K562 (cell line): ENCODE measurements around the gene GPR15LG. TPM values are rescaled to one million over a fixed set of nuclear protein-coding genes. Genes with fewer than 3 reads are reported as not detected.

ENCODE experiments used
- ARHGAP35 ChIP-seq: fragments of 450-650 bp; IDR thresholded peaks from 2 replicates; pipeline ENCODE4 v1.6.1; 2018; ENCODE audit not compliant: partially characterized antibody
- BACH1 ChIP-seq: fragments of 200-800 bp; sonication (Bioruptor generic); IDR thresholded peaks from 2 replicates; pipeline ENCODE4 v1.6.1; 2016; ENCODE audit warnings: missing genetic modification characterization, missing compliant biosample characterization
- ELF4 ChIP-seq: fragments of 450-650 bp; formaldehyde crosslinking; IDR thresholded peaks from 2 replicates; pipeline ENCODE4 v1.4.0; 2022; ENCODE audit warnings: missing genetic modification characterization
- EP400 ChIP-seq: fragments of 450-650 bp; IDR thresholded peaks from 2 replicates; pipeline ENCODE4 v1.6.1; 2017; ENCODE audit warnings: antibody characterized with exemption, mild to moderate bottlenecking, moderate library complexity
- FOXA3 ChIP-seq, 2 experiments: fragments of 450-650 bp in 1 of 2; sonication (generic) in 1 of 2; formaldehyde crosslinking; IDR thresholded peaks in 1 of 2; conservative IDR thresholded peaks in 1 of 2; 2 replicates each; pipeline versions ENCODE4 v1.4.0 to v1.8.0; 2020 to 2022; ENCODE audit warnings: mild to moderate bottlenecking in 2 of 2, missing genetic modification reagents in 1 of 2
- FOXK2 ChIP-seq, 2 experiments: fragments of 450-650 bp; IDR thresholded peaks in 1 of 2; conservative IDR thresholded peaks in 1 of 2; 2 replicates each; pipeline ENCODE4 v1.6.1; 2016; ENCODE audit warnings: low read depth in 2 of 2, mild to moderate bottlenecking in 1 of 2
- LCOR ChIP-seq: sonication (generic); formaldehyde crosslinking; IDR thresholded peaks from 2 replicates; pipeline ENCODE4 v1.8.0; 2022; ENCODE audit warnings: mild to moderate bottlenecking, missing genetic modification reagents
- NUFIP1 ChIP-seq: fragments of 450-650 bp; IDR thresholded peaks from 2 replicates; pipeline ENCODE4 v1.6.1; 2018; ENCODE audit not compliant: partially characterized antibody
- POLR2A ChIP-seq: fragments of 450-650 bp; conservative IDR thresholded peaks from 2 replicates; pipeline ENCODE4 v1.6.1; 2016
- POLR2AphosphoS2 ChIP-seq: IDR thresholded peaks from 2 replicates; pipeline ENCODE4 v1.6.1; 2012; ENCODE audit warnings: low read length, improper control_type of control experiment
- POLR2H ChIP-seq: IDR thresholded peaks from 2 replicates; pipeline ENCODE4 v1.6.1; 2016; ENCODE audit warnings: missing genetic modification characterization, low read depth, mild to moderate bottlenecking, control low read depth, missing compliant biosample characterization, moderate library complexity
- RFX1 ChIP-seq: fragments of 450-650 bp; IDR thresholded peaks from 2 replicates; pipeline ENCODE4 v1.6.1; 2016; ENCODE audit warnings: mild to moderate bottlenecking, moderate library complexity
- SMARCB1 ChIP-seq: IDR thresholded peaks from 2 replicates; pipeline ENCODE4 v1.6.1; 2011; ENCODE audit warnings: improper control_type of control experiment, low read depth; ENCODE audit not compliant: insufficient read length
- TARDBP ChIP-seq: fragments of 450-650 bp; IDR thresholded peaks from 2 replicates; pipeline ENCODE4 v1.6.1; 2016
- ZC3H8 ChIP-seq: fragments of 450-650 bp; IDR thresholded peaks from 2 replicates; pipeline ENCODE4 v1.6.1; 2017
- ZNF165 ChIP-seq: fragments of 250-450 bp; sonication (Bioruptor Pico); IDR thresholded peaks from 2 replicates; pipeline ENCODE4 v1.4.0; 2020; ENCODE audit warnings: borderline replicate concordance
- polyA plus RNA-seq, 8 experiments: library from polyadenylated mRNA; depleted of rRNA in 4 of 8; stranded (reverse) in 5 of 8; unstranded in 3 of 8; fragments of >200 nt; fragmentation: Nextera tagmentation in 2 of 8; fragmentation: Illumina TruSeq in 1 of 8; extraction: Ambion mirVana in 2 of 8; extraction: Trizol in 1 of 8; gene quantifications; 2 replicates each; pipeline versions ENCODE4 v1.2.1 to v1.2.3, GENCODE V29; 2011 to 2014; ENCODE audit warnings: inconsistent platforms in 1 of 8, missing spikeins in 1 of 8
- total RNA-seq, 7 experiments: library from RNA; depleted of rRNA in 6 of 7; stranded (reverse); fragments of >200 nt in 6 of 7; fragmentation: Illumina TruSeq in 2 of 7; extraction: Trizol in 2 of 7; gene quantifications; 2 replicates each; pipeline versions ENCODE4 v1.2.1 to v1.2.3, GENCODE V29; 2011 to 2021; ENCODE audit warnings: low replicate concordance in 1 of 7
- TF ChIP-seq, protein P1 (sequence below): fragments of 200-800 bp; sonication (Bioruptor generic); IDR thresholded peaks from 2 replicates; pipeline ENCODE4 v1.6.1; 2017; ENCODE audit warnings: missing genetic modification characterization, missing compliant biosample characterization
- TF ChIP-seq, protein P2 (sequence below): fragments of 450-650 bp; IDR thresholded peaks from 2 replicates; pipeline ENCODE4 v1.6.1; 2016; ENCODE audit warnings: low read depth, mild to moderate bottlenecking, moderate library complexity
- TF ChIP-seq, protein P3 (sequence below): fragments of 450-650 bp; formaldehyde crosslinking; IDR thresholded peaks from 2 replicates; pipeline ENCODE4 v1.4.0; 2022; ENCODE audit warnings: missing genetic modification characterization
- TF ChIP-seq, protein P4 (sequence below): IDR thresholded peaks from 2 replicates; pipeline ENCODE4 v1.6.1; 2011; ENCODE audit not compliant: insufficient read length; ENCODE audit errors: extremely low read depth

GPR15LG gene
- total and polyA plus RNA-seq, 9 of the 15 experiments (the other 6 are each of a cell fraction or from before 2014, with no cell fraction given) = 0.51 TPM; not detected in 8

DNA sequence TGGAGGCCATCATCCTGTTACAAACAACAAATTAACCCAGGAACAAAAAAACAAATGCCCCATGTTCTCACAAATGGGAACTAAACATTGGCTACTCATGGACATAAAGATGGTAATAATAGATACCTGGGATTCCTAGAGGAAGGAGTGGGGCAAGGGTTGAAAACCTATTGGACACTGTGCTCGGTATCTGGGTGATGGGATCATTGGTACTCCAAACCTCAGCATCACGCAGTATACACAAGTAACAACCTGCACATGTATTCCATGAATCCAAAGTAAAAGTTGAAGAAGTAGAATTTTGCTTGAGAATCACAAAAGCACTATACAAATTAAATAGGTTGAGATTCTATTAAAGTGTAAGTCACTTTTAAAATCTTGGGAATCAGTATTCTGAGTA, 17.6 kb upstream of the GPR15LG start (continued):
- TF ChIP-seq, protein P1, sequence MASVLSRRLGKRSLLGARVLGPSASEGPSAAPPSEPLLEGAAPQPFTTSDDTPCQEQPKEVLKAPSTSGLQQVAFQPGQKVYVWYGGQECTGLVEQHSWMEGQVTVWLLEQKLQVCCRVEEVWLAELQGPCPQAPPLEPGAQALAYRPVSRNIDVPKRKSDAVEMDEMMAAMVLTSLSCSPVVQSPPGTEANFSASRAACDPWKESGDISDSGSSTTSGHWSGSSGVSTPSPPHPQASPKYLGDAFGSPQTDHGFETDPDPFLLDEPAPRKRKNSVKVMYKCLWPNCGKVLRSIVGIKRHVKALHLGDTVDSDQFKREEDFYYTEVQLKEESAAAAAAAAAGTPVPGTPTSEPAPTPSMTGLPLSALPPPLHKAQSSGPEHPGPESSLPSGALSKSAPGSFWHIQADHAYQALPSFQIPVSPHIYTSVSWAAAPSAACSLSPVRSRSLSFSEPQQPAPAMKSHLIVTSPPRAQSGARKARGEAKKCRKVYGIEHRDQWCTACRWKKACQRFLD (CRISPR knock-in tag) = no peak
- TF ChIP-seq, protein P2, sequence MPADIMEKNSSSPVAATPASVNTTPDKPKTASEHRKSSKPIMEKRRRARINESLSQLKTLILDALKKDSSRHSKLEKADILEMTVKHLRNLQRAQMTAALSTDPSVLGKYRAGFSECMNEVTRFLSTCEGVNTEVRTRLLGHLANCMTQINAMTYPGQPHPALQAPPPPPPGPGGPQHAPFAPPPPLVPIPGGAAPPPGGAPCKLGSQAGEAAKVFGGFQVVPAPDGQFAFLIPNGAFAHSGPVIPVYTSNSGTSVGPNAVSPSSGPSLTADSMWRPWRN = no peak
- TF ChIP-seq TARDBP = no peak
- peak; percentile 88 for TF ChIP-seq POLR2AphosphoS2
- TF ChIP-seq, protein P3, sequence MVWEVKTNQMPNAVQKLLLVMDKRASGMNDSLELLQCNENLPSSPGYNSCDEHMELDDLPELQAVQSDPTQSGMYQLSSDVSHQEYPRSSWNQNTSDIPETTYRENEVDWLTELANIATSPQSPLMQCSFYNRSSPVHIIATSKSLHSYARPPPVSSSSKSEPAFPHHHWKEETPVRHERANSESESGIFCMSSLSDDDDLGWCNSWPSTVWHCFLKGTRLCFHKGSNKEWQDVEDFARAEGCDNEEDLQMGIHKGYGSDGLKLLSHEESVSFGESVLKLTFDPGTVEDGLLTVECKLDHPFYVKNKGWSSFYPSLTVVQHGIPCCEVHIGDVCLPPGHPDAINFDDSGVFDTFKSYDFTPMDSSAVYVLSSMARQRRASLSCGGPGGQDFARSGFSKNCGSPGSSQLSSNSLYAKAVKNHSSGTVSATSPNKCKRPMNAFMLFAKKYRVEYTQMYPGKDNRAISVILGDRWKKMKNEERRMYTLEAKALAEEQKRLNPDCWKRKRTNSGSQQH (CRISPR knock-in tag) = peak; percentile 69; the same call in 1 of the 2 replicates
- no peak for TF ChIP-seq SMARCB1
- no peak for TF ChIP-seq ARHGAP35
- no peak for TF ChIP-seq FOXA3 (CRISPR knock-in tag; conservative IDR thresholded peaks at IDR 0.05 in 1 of 2, IDR thresholded peaks at IDR 0.05 in 1 of 2)
- TF ChIP-seq, protein P4, sequence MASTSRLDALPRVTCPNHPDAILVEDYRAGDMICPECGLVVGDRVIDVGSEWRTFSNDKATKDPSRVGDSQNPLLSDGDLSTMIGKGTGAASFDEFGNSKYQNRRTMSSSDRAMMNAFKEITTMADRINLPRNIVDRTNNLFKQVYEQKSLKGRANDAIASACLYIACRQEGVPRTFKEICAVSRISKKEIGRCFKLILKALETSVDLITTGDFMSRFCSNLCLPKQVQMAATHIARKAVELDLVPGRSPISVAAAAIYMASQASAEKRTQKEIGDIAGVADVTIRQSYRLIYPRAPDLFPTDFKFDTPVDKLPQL = no peak
- TF ChIP-seq FOXK2 (conservative IDR thresholded peaks at IDR 0.05 in 1 of 2, IDR thresholded peaks at IDR 0.05 in 1 of 2; ENCODE audit: low read depth in 2 of 2) = no peak
- TF ChIP-seq NUFIP1 = no peak
- TF ChIP-seq RFX1 = no peak
- TF ChIP-seq LCOR (CRISPR knock-in tag) = no peak
- TF ChIP-seq ZNF165 (CRISPR knock-in tag) = no peak
- TF ChIP-seq ELF4 = no peak
- peak; percentile 18; the same call in 1 of the 2 replicates for TF ChIP-seq POLR2A
- TF ChIP-seq POLR2H (tag) = peak; percentile 73
- TF ChIP-seq BACH1 (tag) = no peak
- TF ChIP-seq EP400 = no peak
- TF ChIP-seq ZC3H8 = no peak
